Measurements from ENCODE around the gene PRKACA. TPM values are rescaled to one million over a fixed set of nuclear protein-coding genes. Genes with fewer than 3 reads are reported as not detected.
A peak's percentile ranks its signal among the peaks of the same experiment; 100 is the strongest.

Gene PRKACA
- total RNA-seq, 2 donors from 2014 or later = 34.8 to 106 TPM

DNA sequence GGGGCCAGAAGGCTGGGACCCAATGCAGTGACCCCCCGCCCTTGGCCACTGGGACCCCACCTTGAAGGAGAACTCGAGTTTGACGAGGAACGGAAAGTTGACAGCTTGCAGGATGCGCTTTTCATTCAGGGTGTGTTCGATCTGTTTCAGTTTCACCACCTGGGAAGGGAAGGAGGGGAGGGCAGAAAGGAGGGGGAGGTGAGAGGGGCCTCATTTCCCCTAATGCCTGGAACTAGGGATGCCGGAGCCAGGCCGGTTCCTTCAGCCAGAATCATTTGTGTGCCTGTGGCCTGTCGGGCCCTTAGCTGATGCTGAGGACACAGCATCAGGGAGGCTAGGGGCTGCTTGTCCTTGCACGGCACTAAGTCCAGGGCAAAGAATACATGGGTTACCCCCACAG, 14.8 kb downstream of the PRKACA start:
- TF ChIP-seq, protein P1, sequence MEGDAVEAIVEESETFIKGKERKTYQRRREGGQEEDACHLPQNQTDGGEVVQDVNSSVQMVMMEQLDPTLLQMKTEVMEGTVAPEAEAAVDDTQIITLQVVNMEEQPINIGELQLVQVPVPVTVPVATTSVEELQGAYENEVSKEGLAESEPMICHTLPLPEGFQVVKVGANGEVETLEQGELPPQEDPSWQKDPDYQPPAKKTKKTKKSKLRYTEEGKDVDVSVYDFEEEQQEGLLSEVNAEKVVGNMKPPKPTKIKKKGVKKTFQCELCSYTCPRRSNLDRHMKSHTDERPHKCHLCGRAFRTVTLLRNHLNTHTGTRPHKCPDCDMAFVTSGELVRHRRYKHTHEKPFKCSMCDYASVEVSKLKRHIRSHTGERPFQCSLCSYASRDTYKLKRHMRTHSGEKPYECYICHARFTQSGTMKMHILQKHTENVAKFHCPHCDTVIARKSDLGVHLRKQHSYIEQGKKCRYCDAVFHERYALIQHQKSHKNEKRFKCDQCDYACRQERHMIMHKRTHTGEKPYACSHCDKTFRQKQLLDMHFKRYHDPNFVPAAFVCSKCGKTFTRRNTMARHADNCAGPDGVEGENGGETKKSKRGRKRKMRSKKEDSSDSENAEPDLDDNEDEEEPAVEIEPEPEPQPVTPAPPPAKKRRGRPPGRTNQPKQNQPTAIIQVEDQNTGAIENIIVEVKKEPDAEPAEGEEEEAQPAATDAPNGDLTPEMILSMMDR (IDR thresholded peaks at IDR 0.05) = no peak
- TF ChIP-seq POLR2AphosphoS5 (IDR thresholded peaks at IDR 0.05) = no peak
- no peak for TF ChIP-seq POLR2A (IDR thresholded peaks at IDR 0.05)
- Histone ChIP-seq H3K4me3 (no peak overlapping the region), H3K27ac (no peak overlapping the region), H3K27me3 (replicated peaks; ENCODE audit: insufficient read depth) (no peaks in the 10 kb centered on the region), H3K4me1 (replicated peaks) (no peaks in the 10 kb centered on the region), H3K36me3 (peaks cover 0 to 13% of the 10 kb centered on the region in 2 donors), H3K9me3 (no peaks in the 10 kb centered on the region)
- DNase-seq (ENCODE audit: low spot score) = no peak
- intact Hi-C loops (cut with DNase I) = no loop called here
- WGBS = 90% methylated on average over 10 of the region's 10 CpGs

DNA sequence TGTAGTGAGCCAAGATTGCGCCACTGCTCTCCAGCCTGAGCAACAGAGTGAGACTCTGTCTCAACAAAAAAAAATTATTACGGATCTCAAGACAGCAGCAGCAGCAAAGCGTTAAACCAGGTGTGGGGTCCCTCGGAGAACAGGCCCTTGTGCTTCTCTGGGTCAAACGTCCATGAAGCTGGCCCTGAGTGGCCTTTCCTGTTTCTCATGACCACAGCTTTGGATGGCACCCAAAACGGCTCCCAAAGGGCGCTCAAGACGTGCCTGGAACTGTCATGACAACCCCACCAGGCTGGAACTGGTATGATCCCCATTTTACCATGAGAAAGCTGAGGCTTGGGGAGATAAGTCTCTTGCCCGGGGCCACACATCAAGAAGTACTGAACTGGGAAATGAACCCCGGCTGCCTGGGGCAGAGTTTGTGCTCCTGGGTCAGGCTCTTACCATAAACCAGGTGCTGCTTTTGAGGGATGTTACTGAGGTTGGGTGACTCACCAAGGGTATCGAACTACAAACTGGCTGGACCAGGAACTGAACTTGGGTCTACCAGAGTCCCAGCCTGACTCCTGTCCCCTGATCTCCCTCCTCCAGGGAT, 15.4 kb downstream of the PRKACA start:
- H3K9me3 ChIP-seq = no peaks in the 10 kb centered on the region
- H3K27me3 ChIP-seq (replicated peaks; ENCODE audit: insufficient read depth) = no peaks in the 10 kb centered on the region
- DNase-seq (ENCODE audit: low spot score) = no peak
- H3K27ac ChIP-seq = no peak overlapping the region
- no peaks in the 10 kb centered on the region for H3K4me1 ChIP-seq (replicated peaks)
- peaks cover 0 to 16% of the 10 kb centered on the region in 2 donors for H3K36me3 ChIP-seq
- 69% methylated on average over 11 of the region's 11 CpGs for WGBS
- TF ChIP-seq POLR2AphosphoS5 (IDR thresholded peaks at IDR 0.05) = no peak
- TF ChIP-seq, protein P1 (IDR thresholded peaks at IDR 0.05) = no peak
- no peak for TF ChIP-seq POLR2A (IDR thresholded peaks at IDR 0.05)
- H3K4me3 ChIP-seq = no peak overlapping the region
- intact Hi-C loops (cut with DNase I) = no loop called here

DNA sequence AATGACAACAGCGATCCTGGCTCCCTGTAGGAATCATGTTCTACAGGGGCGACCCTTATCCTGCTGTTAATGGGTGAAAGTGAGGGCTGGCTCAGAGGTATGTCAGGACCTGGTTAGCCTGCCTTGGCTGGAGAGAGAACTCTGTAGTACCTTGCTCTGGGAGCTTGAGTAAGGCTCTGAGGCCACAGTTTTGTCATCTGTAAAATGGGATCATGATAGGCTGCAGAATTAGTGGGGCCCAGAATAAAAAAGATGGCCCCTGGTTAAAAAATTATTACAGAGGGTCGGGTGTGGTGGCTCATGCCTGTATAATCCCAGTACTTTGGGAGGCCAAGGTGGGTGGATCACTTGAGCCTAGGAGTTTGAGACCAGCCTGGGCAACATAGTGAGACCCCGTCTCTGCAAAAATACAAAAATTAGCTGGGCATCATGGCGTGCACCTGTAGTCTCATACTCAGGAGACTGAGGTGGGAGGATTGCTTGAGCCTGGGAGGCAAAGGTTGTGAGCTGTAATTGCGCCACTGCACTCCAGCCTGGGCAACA, 16.5 kb downstream of the PRKACA start:
- Histone ChIP-seq H3K4me3 (no peak overlapping the region), H3K36me3 (peaks cover 0 to 16% of the 10 kb centered on the region in 2 donors), H3K27me3 (replicated peaks; ENCODE audit: insufficient read depth) (no peaks in the 10 kb centered on the region), H3K9me3 (no peaks in the 10 kb centered on the region), H3K27ac (no peak overlapping the region), H3K4me1 (replicated peaks) (no peaks in the 10 kb centered on the region)
- 96% methylated on average over 6 of the region's 6 CpGs for WGBS
- intact Hi-C loops (cut with DNase I) = no loop called here
- no peak for TF ChIP-seq POLR2AphosphoS5 (IDR thresholded peaks at IDR 0.05)
- no peak for TF ChIP-seq POLR2A (IDR thresholded peaks at IDR 0.05)
- TF ChIP-seq, protein P1 (IDR thresholded peaks at IDR 0.05) = no peak
- DNase-seq (ENCODE audit: low spot score) = no peak

DNA sequence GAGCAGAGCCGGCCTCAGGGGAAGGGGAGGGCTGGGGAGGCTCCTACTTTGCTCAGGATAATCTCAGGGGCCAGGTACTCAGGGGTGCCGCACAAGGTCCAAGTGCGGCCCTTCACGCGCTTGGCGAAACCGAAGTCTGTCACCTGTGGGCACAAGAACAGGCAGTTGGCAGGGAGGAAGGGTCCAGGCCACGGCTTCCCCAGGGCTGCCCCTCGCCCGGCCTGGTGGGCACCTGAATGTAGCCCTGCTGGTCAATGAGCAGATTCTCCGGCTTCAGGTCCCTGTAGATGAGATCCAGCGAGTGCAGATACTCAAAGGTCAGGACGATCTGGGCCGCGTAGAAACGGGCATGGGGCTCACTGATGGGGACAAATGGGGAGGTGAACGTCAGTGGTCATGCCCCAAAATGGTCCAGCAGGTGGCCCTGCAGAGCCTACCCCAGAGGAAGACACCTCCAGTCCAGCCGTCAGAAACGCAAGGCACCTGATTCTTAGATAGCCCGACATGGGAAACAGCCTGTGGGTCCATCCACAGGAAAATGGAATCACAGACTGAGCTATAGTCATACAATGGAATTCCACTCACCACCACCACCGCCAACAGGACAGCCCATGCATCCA, 19.9 kb downstream of the PRKACA start:
- Histone ChIP-seq H3K4me1 (replicated peaks) (no peaks in the 10 kb centered on the region), H3K9me3 (no peaks in the 10 kb centered on the region), H3K27me3 (replicated peaks; ENCODE audit: insufficient read depth) (no peaks in the 10 kb centered on the region), H3K4me3 (no peak overlapping the region), H3K27ac (no peak overlapping the region), H3K36me3 (peaks cover 0 to 11% of the 10 kb centered on the region in 2 donors)
- intact Hi-C loops (cut with DNase I) = no loop called here
- 77% methylated on average over 20 of the region's 21 CpGs for WGBS
- DNase-seq (ENCODE audit: low spot score) = no peak
- no peak for TF ChIP-seq POLR2A (IDR thresholded peaks at IDR 0.05)
- TF ChIP-seq, protein P1 (IDR thresholded peaks at IDR 0.05) = peak in 1 of 4 experiments; percentile 13

All from prostate gland (tissue), 2 donors.